Caco-2 (cell line): ENCODE data around the gene MYBPHL. TPM values are rescaled to one million over a fixed set of nuclear protein-coding genes. Genes with fewer than 3 reads are reported as not detected.
A peak's percentile ranks its signal among the peaks of the same experiment; 100 is the strongest.

Experiments used
- BruUV-seq: library from RNA; stranded (reverse); fragments of 400-500 nt; replicated peaks from 2 replicates; lab custom pipeline; 2021; lab: Mats Ljungman, UMichigan
- CTCF ChIA-PET: fragments of 300-600 bp; sonication (Branson Sonifier 250); formaldehyde crosslinking; loops from one replicate; lab custom pipeline; 2022; ENCODE audit warnings: antibody characterized with exemption; lab: Charles Lee
- POLR2A ChIA-PET: fragments of 300-600 bp; sonication (Branson Sonifier 250); formaldehyde crosslinking; loops from one replicate; lab custom pipeline; 2022; ENCODE audit warnings: antibody characterized with exemption; lab: Charles Lee
- DNase-seq, 2 experiments: peaks; one replicate each; pipeline versions ENCODE4 v3.0.0 to v3.0.0-alpha.2; 2020 to 2022
- H3K27me3 ChIP-seq: replicated peaks from 2 replicates; pipeline ENCODE4 v1.6.0; 2011; ENCODE audit warnings: low read length; ENCODE audit not compliant: control insufficient read depth, insufficient read depth
- H3K36me3 ChIP-seq: 2 replicates; pipeline ENCODE4 v1.5.1; 2011; ENCODE audit warnings: low read length; ENCODE audit not compliant: control insufficient read depth, insufficient read depth
- H3K4me1 ChIP-seq: fragments of 250-450 bp; sonication (Bioruptor Pico); 2 replicates; pipeline ENCODE4 v1.5.1; 2020; ENCODE audit warnings: mild to moderate bottlenecking
- H3K4me3 ChIP-seq: 2 replicates; pipeline ENCODE4 v1.5.1; 2011; ENCODE audit warnings: low read depth, mild to moderate bottlenecking, control low read depth, low read length
- H3K9me3 ChIP-seq: fragments of 250-450 bp; sonication (Bioruptor Pico); 2 replicates; pipeline ENCODE4 v1.5.1; 2020; ENCODE audit warnings: mild to moderate bottlenecking, moderate library complexity
- H3K27ac Mint-ChIP-seq: one replicate; pipeline ENCODE4 v1.8.0; 2022; ENCODE audit warnings: mixed read lengths; ENCODE audit not compliant: unreplicated experiment
- H3K27me3 Mint-ChIP-seq: one replicate; pipeline ENCODE4 v1.8.0; 2022; ENCODE audit warnings: mixed read lengths; ENCODE audit not compliant: insufficient read depth, unreplicated experiment
- H3K36me3 Mint-ChIP-seq: one replicate; pipeline ENCODE4 v1.8.0; 2022; ENCODE audit warnings: mild to moderate bottlenecking, mixed read lengths; ENCODE audit not compliant: insufficient read depth, unreplicated experiment
- H3K4me1 Mint-ChIP-seq: one replicate; pipeline ENCODE4 v1.8.0; 2022; ENCODE audit warnings: low read depth, mixed read lengths; ENCODE audit not compliant: unreplicated experiment
- H3K4me3 Mint-ChIP-seq: one replicate; pipeline ENCODE4 v1.8.0; 2022; ENCODE audit warnings: mild to moderate bottlenecking, moderate library complexity, mixed read lengths; ENCODE audit not compliant: unreplicated experiment
- H3K9me3 Mint-ChIP-seq: one replicate; pipeline ENCODE4 v1.8.0; 2022; ENCODE audit warnings: mixed read lengths; ENCODE audit not compliant: unreplicated experiment
- CTCF ChIP-seq, 2 experiments: fragments of 200-600 bp in 1 of 2; IDR thresholded peaks; 1 replicate in 1 of 2; 2 replicates in 1 of 2; pipeline versions ENCODE4 v1.5.1 to v1.8.0; 2011 to 2022; ENCODE audit warnings: antibody characterized with exemption in 1 of 2, control low read depth in 1 of 2, inconsistent platforms in 1 of 2, low read depth in 1 of 2, low read length in 1 of 2, mild to moderate bottlenecking in 1 of 2, moderate library complexity in 1 of 2; ENCODE audit not compliant: insufficient read depth in 1 of 2, severe bottlenecking in 1 of 2, unreplicated experiment in 1 of 2
- intact Hi-C: fragments of 100-400 bp; cut with micrococcal nuclease; formaldehyde crosslinking; loops from one replicate; pipeline ENCODE4 v1.10.0; 2022; ENCODE audit not compliant: unreplicated experiment
- total RNA-seq: library from RNA; stranded (reverse); gene quantifications from 2 replicates; pipeline ENCODE4 v1.2.3, GENCODE V29; 2022

MYBPHL gene
- total RNA-seq, 1 experiment from 2014 or later, result not detected

- H3K4me1 ChIP-seq, result peaks cover 13% of the 10 kb centered on the region
- H3K4me3 ChIP-seq, result no peak overlapping the region
- H3K27ac Mint-ChIP-seq, result no peak overlapping the region
- H3K36me3 ChIP-seq, result no peaks in the 10 kb centered on the region
- intact Hi-C loops, result no loop called here
- no peaks in the 10 kb centered on the region for H3K9me3 ChIP-seq
- no peak for DNase-seq
- H3K4me3 Mint-ChIP-seq, result no peak overlapping the region
- CTCF ChIA-PET, result interaction anchor here (1.0 kb wide), 1 partner anchor 119 kb away, joined by 3 read pairs; no protein-coding TSS in a partner anchor
- TF ChIP-seq CTCF (IDR thresholded peaks at IDR 0.05; ENCODE audit: insufficient read depth in 1 of 2, low read depth in 1 of 2, low read length in 1 of 2, severe bottlenecking in 1 of 2, unreplicated experiment in 1 of 2), result no peak
- no peaks in the 10 kb centered on the region for H3K27me3 ChIP-seq
- H3K9me3 Mint-ChIP-seq, result no peaks in the 10 kb centered on the region
- no TSS peak for BruUV-seq
- POLR2A ChIA-PET, result no interaction called here
- peaks cover 7% of the 10 kb centered on the region for H3K4me1 Mint-ChIP-seq
- no peaks in the 10 kb centered on the region for H3K27me3 Mint-ChIP-seq
- peaks cover 5% of the 10 kb centered on the region for H3K36me3 Mint-ChIP-seq
Measured at GRCh38 chr1:109252893-109253802, 53.7 kb downstream of the MYBPHL start.

GRCh38 chr1:109252167-109252892, 54.5 kb downstream of the MYBPHL start:
- H3K27ac Mint-ChIP-seq, result no peak overlapping the region
- H3K4me1 Mint-ChIP-seq, result peaks cover 7% of the 10 kb centered on the region
- no peaks in the 10 kb centered on the region for H3K36me3 ChIP-seq
- ChIA-PET POLR2A (no interaction called here), CTCF (no interaction called here)
- no peak for DNase-seq
- peaks cover 5% of the 10 kb centered on the region for H3K36me3 Mint-ChIP-seq
- H3K27me3 Mint-ChIP-seq, result no peaks in the 10 kb centered on the region
- no peaks in the 10 kb centered on the region for H3K27me3 ChIP-seq
- BruUV-seq, result no TSS peak
- no peaks in the 10 kb centered on the region for H3K9me3 Mint-ChIP-seq
- no peak for TF ChIP-seq CTCF (IDR thresholded peaks at IDR 0.05; ENCODE audit: insufficient read depth in 1 of 2, low read depth in 1 of 2, low read length in 1 of 2, severe bottlenecking in 1 of 2, unreplicated experiment in 1 of 2)
- no peak overlapping the region for H3K4me3 Mint-ChIP-seq
- H3K9me3 ChIP-seq, result no peaks in the 10 kb centered on the region
- no peak overlapping the region for H3K4me3 ChIP-seq
- intact Hi-C loops, result no loop called here
- H3K4me1 ChIP-seq, result peaks cover 13% of the 10 kb centered on the region

GRCh38 chr1:109251277-109252166, 55.3 kb downstream of the MYBPHL start:
- peaks cover 7% of the 10 kb centered on the region for H3K4me1 Mint-ChIP-seq
- H3K9me3 Mint-ChIP-seq, result no peaks in the 10 kb centered on the region
- Histone ChIP-seq H3K36me3 (no peaks in the 10 kb centered on the region), H3K27me3 (no peaks in the 10 kb centered on the region), H3K4me3 (no peak overlapping the region), H3K4me1 (peaks cover 13% of the 10 kb centered on the region), H3K9me3 (no peaks in the 10 kb centered on the region)
- DNase-seq, result no peak
- no peaks in the 10 kb centered on the region for H3K27me3 Mint-ChIP-seq
- H3K27ac Mint-ChIP-seq, result no peak overlapping the region
- intact Hi-C loops, result no loop called here
- no peak overlapping the region for H3K4me3 Mint-ChIP-seq
- POLR2A ChIA-PET, result no interaction called here
- no peak for TF ChIP-seq CTCF (IDR thresholded peaks at IDR 0.05; ENCODE audit: insufficient read depth in 1 of 2, low read depth in 1 of 2, low read length in 1 of 2, severe bottlenecking in 1 of 2, unreplicated experiment in 1 of 2)
- BruUV-seq, result TSS peak; percentile 17
- CTCF ChIA-PET, result no interaction called here
- H3K36me3 Mint-ChIP-seq, result peaks cover 5% of the 10 kb centered on the region
